ENCODE results near the gene TMEM229B.
"Not testable (repeated sequence)": the region's sequence is repeated elsewhere in the genome, so short reads cannot be mapped to it uniquely, and the experiment has no call there.

Gene TMEM229B

DNA sequence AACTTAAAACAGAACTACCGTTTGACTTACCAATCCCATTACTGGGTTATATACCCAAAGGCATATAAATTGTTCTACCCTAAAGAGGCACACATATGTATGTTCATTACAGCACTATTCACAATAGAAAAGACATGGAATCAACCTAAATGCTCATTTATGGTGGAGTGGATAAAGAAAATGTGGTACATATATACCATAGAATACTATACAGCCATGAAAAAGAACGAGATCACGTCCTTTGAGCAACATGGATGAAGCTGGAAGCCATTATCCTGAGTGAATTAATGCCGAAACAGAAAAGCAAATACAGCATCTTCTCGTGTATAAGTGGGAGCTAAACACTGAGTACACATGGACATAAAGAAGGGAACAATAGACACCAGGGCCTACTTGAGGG is 31.8 kb downstream of the TMEM229B start:
- DNase-seq (ENCODE audit: low spot score), result no peak
- TF ChIP-seq, protein P1, sequence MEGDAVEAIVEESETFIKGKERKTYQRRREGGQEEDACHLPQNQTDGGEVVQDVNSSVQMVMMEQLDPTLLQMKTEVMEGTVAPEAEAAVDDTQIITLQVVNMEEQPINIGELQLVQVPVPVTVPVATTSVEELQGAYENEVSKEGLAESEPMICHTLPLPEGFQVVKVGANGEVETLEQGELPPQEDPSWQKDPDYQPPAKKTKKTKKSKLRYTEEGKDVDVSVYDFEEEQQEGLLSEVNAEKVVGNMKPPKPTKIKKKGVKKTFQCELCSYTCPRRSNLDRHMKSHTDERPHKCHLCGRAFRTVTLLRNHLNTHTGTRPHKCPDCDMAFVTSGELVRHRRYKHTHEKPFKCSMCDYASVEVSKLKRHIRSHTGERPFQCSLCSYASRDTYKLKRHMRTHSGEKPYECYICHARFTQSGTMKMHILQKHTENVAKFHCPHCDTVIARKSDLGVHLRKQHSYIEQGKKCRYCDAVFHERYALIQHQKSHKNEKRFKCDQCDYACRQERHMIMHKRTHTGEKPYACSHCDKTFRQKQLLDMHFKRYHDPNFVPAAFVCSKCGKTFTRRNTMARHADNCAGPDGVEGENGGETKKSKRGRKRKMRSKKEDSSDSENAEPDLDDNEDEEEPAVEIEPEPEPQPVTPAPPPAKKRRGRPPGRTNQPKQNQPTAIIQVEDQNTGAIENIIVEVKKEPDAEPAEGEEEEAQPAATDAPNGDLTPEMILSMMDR (IDR thresholded peaks at IDR 0.05; ENCODE audit: extremely low read depth, missing control alignments), result no peak

DNA sequence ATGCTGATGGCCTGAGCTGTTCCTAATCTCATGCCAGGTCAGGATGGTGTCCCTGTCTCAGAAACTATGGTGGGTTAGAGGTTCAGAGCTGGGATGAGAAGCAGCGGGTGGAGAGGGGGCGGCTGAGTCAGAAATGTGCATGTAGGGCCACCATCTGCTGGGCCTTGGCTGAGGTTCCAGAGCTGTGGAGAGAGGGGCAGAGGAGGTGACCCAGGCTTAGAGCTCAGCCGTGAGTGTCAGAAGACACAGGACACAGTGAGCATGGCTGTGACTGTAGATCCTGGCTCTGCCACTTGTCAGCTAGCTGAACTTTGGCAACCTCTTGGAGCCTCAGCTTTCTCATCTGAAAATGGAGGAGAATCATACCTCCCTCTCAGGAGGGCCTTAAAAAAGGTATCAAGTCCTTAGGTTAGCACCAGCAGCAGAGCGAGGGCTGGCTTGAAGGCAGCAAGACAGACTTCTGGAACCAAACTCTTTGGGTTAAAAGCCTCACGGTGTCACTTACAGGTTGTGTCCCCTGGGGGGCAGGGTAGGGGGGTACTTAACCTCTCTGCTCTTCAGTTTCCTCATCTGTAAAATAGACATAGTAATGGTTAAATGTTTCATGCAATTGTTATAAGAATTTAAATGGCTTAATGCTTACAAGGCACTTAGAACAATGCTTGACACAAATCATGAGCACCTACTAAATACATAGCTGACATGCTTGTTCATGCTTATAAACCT is 34.8 kb downstream of the TMEM229B start:
- TF ChIP-seq, protein P1 (IDR thresholded peaks at IDR 0.05; ENCODE audit: extremely low read depth, missing control alignments), result no peak
- no peak for DNase-seq (ENCODE audit: low spot score)

GRCh38 chr14:67451667-67452066 is 36.9 kb downstream of the TMEM229B start:
- DNase-seq (ENCODE audit: low spot score), result not testable (repeated sequence)

- DNase-seq (ENCODE audit: low spot score), result no peak
- TF ChIP-seq, protein P1 (IDR thresholded peaks at IDR 0.05; ENCODE audit: extremely low read depth, missing control alignments), result no peak
Measured at GRCh38 chr14:67449096-67449495, 39.4 kb downstream of the TMEM229B start.

- TF ChIP-seq, protein P1 (IDR thresholded peaks at IDR 0.05; ENCODE audit: extremely low read depth, missing control alignments), result no peak
- DNase-seq (ENCODE audit: low spot score), result no peak
Measured at GRCh38 chr14:67447033-67447381, 41.5 kb downstream of the TMEM229B start.

DNA sequence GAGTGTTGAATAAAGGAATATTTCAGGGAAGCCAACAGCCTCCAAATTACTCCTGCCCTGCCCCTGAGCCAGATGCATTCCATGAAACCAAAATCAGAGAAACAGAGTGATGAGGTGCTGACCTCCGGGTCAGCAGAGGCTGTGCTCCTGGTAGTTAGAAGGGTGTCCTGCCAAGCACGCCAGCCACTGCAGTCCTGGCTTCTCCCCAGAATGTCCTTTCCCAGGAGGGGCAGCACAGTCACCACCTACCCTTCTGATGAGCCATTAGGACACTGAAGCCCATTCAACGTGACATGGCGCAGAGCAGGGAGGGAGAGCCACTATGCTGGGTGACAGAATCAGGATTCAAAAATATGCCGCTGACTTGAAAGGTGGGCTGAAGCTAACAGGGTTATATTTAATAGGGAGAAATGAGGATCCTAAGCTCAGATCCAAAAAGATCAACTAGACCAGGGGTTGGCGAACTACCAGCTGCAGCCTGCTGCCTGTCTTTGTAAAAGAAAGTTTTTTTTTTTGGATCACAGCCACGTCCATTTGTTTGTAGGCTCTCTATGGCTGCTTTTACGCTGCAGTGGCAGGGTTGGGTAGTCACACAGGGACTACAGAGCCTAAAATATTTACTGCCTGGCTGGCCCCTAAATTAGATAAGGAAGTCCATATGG is 42.0 kb downstream of the TMEM229B start:
- DNase-seq (ENCODE audit: low spot score), result no peak

GRCh38 chr14:67444395-67444794 is 44.1 kb downstream of the TMEM229B start:
- TF ChIP-seq, protein P1 (IDR thresholded peaks at IDR 0.05; ENCODE audit: extremely low read depth, missing control alignments), result no peak
- DNase-seq (ENCODE audit: low spot score), result no peak

More for the DNA sequence above, 42.0 kb downstream of the TMEM229B start:
- TF ChIP-seq, protein P1 (IDR thresholded peaks at IDR 0.05; ENCODE audit: extremely low read depth, missing control alignments), result no peak

Data from GM20000 (cell line).